ENCODE measurements around the gene CRYZL1. TPM values are rescaled to one million over a fixed set of nuclear protein-coding genes. Genes with fewer than 3 reads are reported as not detected.

The CRYZL1 gene
- total RNA-seq, 1 experiment from 2014 or later = 46.6 TPM

- Histone ChIP-seq H3K4me1 (ENCODE audit: insufficient read depth, low read length, poor library complexity, severe bottlenecking) (peaks cover 21% of the 10 kb centered on the region), H3K4me3 (ENCODE audit: low read depth, low read length, poor library complexity, severe bottlenecking) (peak overlapping the region; percentile 82), H3K9me3 (ENCODE audit: low read depth, low read length, poor library complexity, severe bottlenecking) (no peaks in the 10 kb centered on the region), H3K27ac (ENCODE audit: low read depth, low read length, poor library complexity, severe bottlenecking) (peak overlapping the region; percentile 88), H3K27me3 (replicated peaks; ENCODE audit: insufficient read depth, low read depth, low read length, poor library complexity) (no peaks in the 10 kb centered on the region), H3K36me3 (ENCODE audit: insufficient read depth, low read length, poor library complexity, severe bottlenecking) (no peaks in the 10 kb centered on the region)
- TF ChIP-seq EZH2 (IDR thresholded peaks at IDR 0.05; ENCODE audit: borderline replicate concordance, low read depth, low read length, poor library complexity, severe bottlenecking) (no peak), CTCF (conservative IDR thresholded peaks at IDR 0.05; ENCODE audit: low read depth, low read length) (no peak)
- peak; percentile 40 for DNase-seq (ENCODE audit: low spot score)
- no TSS peak for BruUV-seq (replicated peaks)
- CTCF ChIA-PET = no interaction called here
- intact Hi-C loops (cut with micrococcal nuclease; ENCODE audit: unreplicated experiment) = loop anchor here (2.0 to 10.0 kb wide), 2 partner anchors 142 to 252 kb away; no protein-coding TSS in a partner anchor
- POLR2A ChIA-PET (ENCODE audit: low non-redundant PET) = no interaction called here
Observed at GRCh38 chr21:33642896-33643657, 1.5 kb upstream of the CRYZL1 start.

GRCh38 chr21:33642027-33642895, 720 bp upstream of the CRYZL1 start, which contains the start of gene ITSN1:
ITSN1 (plus strand) TSS chr21:33642501; CDS start chr21:33718829, 76,328 bp downstream.
- intact Hi-C loops (cut with micrococcal nuclease; ENCODE audit: unreplicated experiment) = loop anchor here (2.0 to 10.0 kb wide), 2 partner anchors 143 to 253 kb away; no protein-coding TSS in a partner anchor
- Histone ChIP-seq H3K36me3 (ENCODE audit: insufficient read depth, low read length, poor library complexity, severe bottlenecking) (no peaks in the 10 kb centered on the region), H3K27me3 (replicated peaks; ENCODE audit: insufficient read depth, low read depth, low read length, poor library complexity) (no peaks in the 10 kb centered on the region), H3K4me3 (ENCODE audit: low read depth, low read length, poor library complexity, severe bottlenecking) (peak within 1 kb of the TSS; percentile 82), H3K9me3 (ENCODE audit: low read depth, low read length, poor library complexity, severe bottlenecking) (no peaks in the 10 kb centered on the region), H3K27ac (ENCODE audit: low read depth, low read length, poor library complexity, severe bottlenecking) (peak within 1 kb of the TSS; percentile 88), H3K4me1 (ENCODE audit: insufficient read depth, low read length, poor library complexity, severe bottlenecking) (peaks cover 21% of the 10 kb centered on the region)
- BruUV-seq (replicated peaks) = no TSS peak
- peak; percentile 100 for DNase-seq (ENCODE audit: low spot score)
- CTCF ChIA-PET = no interaction called here
- TF ChIP-seq EZH2 (IDR thresholded peaks at IDR 0.05; ENCODE audit: borderline replicate concordance, low read depth, low read length, poor library complexity, severe bottlenecking) (no peak), CTCF (conservative IDR thresholded peaks at IDR 0.05; ENCODE audit: low read depth, low read length) (no peak)
- POLR2A ChIA-PET (ENCODE audit: low non-redundant PET) = interaction anchor here (0.6 kb wide), 1 partner anchor 100 kb away, joined by 5 read pairs; the partner anchor contains the start of gene GART

GRCh38 chr21:33640697-33641351, 717 bp downstream of the CRYZL1 start:
- DNase-seq (ENCODE audit: low spot score) = peak; percentile 35
- H3K9me3 ChIP-seq (ENCODE audit: low read depth, low read length, poor library complexity, severe bottlenecking) = no peaks in the 10 kb centered on the region
- CTCF ChIA-PET = no interaction called here
- peaks cover 3% of the 10 kb centered on the region for H3K36me3 ChIP-seq (ENCODE audit: insufficient read depth, low read length, poor library complexity, severe bottlenecking)
- intact Hi-C loops (cut with micrococcal nuclease; ENCODE audit: unreplicated experiment) = loop anchor here (10.0 kb wide), 1 partner anchor 144 kb away; no protein-coding TSS in a partner anchor
- H3K27ac ChIP-seq (ENCODE audit: low read depth, low read length, poor library complexity, severe bottlenecking) = peak overlapping the region; percentile 88
- TSS peak; percentile 74 for BruUV-seq (replicated peaks)
- H3K27me3 ChIP-seq (replicated peaks; ENCODE audit: insufficient read depth, low read depth, low read length, poor library complexity) = no peaks in the 10 kb centered on the region
- peaks cover 21% of the 10 kb centered on the region for H3K4me1 ChIP-seq (ENCODE audit: insufficient read depth, low read length, poor library complexity, severe bottlenecking)
- peak overlapping the region; percentile 82 for H3K4me3 ChIP-seq (ENCODE audit: low read depth, low read length, poor library complexity, severe bottlenecking)
- POLR2A ChIA-PET (ENCODE audit: low non-redundant PET) = no interaction called here
- no peak for TF ChIP-seq EZH2 (IDR thresholded peaks at IDR 0.05; ENCODE audit: borderline replicate concordance, low read depth, low read length, poor library complexity, severe bottlenecking)
- TF ChIP-seq CTCF (conservative IDR thresholded peaks at IDR 0.05; ENCODE audit: low read depth, low read length) = no peak
